ENCODE results near the gene CST7. TPM values are rescaled to one million over a fixed set of nuclear protein-coding genes. Genes with fewer than 3 reads are reported as not detected.
A peak's percentile ranks its signal among the peaks of the same experiment; 100 is the strongest.

The CST7 gene
- total RNA-seq, 4 donors from 2014 or later: 2.5 to 6.1 (median 4.1) TPM

DNA sequence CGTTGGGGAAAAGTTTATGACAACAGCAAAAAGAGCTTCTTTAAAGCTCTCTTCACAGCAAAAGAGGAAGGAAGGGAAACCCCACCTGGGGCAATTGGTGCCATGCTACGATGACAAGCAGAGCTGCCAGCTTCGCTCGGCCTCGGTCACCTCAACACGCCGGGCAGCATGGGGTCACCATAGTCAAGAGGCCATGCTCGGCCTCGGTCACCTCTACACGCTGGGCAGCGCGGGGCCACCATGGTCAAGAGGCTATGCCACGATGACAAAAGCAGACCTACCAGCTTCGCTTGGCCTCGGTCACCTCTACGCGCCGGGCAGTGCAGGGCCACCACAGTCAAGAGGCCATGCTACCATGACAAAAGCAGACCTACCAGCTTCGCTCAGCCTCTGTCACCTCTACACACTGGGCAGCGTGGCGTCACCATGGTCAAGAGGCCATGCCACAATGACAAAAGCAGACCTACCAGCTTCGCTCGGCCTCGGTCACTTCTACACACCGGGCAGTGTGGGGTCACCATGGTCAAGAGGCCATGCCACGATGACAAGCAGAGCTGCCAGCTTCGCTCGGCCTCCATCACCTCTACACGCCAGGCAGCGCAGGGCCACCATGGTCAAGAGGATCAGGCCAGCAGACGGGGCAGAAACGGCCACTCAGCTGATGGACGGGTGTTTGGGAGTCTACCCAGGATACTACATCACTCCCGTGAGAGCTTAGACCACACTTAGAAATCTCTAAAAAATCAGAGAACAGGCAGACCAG lies 31.4 kb downstream of the CST7 start:
- Histone ChIP-seq H3K4me3 (no peak overlapping the region), H3K27me3 (no peaks in the 10 kb centered on the region), H3K9me3 (peaks cover 0 to 4% (median 3%) of the 10 kb centered on the region in 3 donors), H3K36me3 (peaks cover 0 to 80% (median 5%) of the 10 kb centered on the region in 3 donors), H3K4me1 (peaks cover 0 to 6% (median 3%) of the 10 kb centered on the region in 3 donors), H3K27ac (no peak overlapping the region)
- no peak for DNase-seq
- no peak for TF ChIP-seq POLR2A (IDR thresholded peaks at IDR 0.05)
- TF ChIP-seq CTCF (IDR thresholded peaks at IDR 0.05): no peak
- intact Hi-C loops (cut with DNase I): no loop called here
- WGBS, 2 donors: 91% methylated on average over 19 to 22 of the region's 34 CpGs

DNA sequence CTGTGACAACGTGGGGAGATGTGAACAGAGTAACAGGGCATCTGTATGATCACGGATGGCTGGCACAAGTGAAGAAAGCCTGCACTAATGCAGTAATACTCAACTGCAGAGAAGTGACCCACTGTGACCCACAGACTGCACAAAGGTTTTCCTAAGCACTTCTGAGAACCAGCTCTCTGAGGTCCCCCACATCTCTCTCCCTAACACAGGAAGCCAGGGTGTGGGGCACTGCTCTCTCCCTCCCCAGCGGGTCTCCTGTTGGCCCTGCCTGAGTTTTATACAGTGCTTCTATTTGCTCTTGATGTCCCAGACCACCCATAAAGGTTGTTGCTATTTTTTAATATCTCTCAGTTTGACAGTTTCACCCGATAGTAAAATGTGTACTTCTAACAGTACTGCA lies 32.2 kb downstream of the CST7 start:
- Histone ChIP-seq H3K9me3 (peaks cover 0 to 4% (median 0%) of the 10 kb centered on the region in 3 donors), H3K4me1 (peaks cover 0 to 7% (median 6%) of the 10 kb centered on the region in 3 donors), H3K27ac (peak overlapping the region in 1 of 4 donors; percentile 29), H3K4me3 (no peak overlapping the region), H3K36me3 (peaks cover 0 to 71% (median 5%) of the 10 kb centered on the region in 3 donors), H3K27me3 (no peaks in the 10 kb centered on the region)
- intact Hi-C loops (cut with DNase I): no loop called here
- TF ChIP-seq CTCF (IDR thresholded peaks at IDR 0.05): no peak
- no peak for TF ChIP-seq POLR2A (IDR thresholded peaks at IDR 0.05)
- no peak for DNase-seq
- 67 to 75% methylated on average over 4 of the region's 4 CpGs for WGBS, 2 donors

- H3K36me3 ChIP-seq: peaks cover 0 to 66% (median 5%) of the 10 kb centered on the region in 3 donors
- DNase-seq: no peak
- no peak overlapping the region for H3K4me3 ChIP-seq
- 60 to 100% methylated on average over 1 to 3 of the region's 3 CpGs for WGBS, 2 donors
- TF ChIP-seq POLR2A (IDR thresholded peaks at IDR 0.05) (no peak), CTCF (IDR thresholded peaks at IDR 0.05) (no peak)
- H3K27ac ChIP-seq: peak overlapping the region in 1 of 4 donors; percentile 40
- no peaks in the 10 kb centered on the region for H3K27me3 ChIP-seq
- peaks cover 0 to 7% (median 6%) of the 10 kb centered on the region in 3 donors for H3K4me1 ChIP-seq
- intact Hi-C loops (cut with DNase I): no loop called here
- peaks cover 0 to 4% (median 0%) of the 10 kb centered on the region in 3 donors for H3K9me3 ChIP-seq
Observed at GRCh38 chr20:24981790-24982189, 32.7 kb downstream of the CST7 start.

DNA sequence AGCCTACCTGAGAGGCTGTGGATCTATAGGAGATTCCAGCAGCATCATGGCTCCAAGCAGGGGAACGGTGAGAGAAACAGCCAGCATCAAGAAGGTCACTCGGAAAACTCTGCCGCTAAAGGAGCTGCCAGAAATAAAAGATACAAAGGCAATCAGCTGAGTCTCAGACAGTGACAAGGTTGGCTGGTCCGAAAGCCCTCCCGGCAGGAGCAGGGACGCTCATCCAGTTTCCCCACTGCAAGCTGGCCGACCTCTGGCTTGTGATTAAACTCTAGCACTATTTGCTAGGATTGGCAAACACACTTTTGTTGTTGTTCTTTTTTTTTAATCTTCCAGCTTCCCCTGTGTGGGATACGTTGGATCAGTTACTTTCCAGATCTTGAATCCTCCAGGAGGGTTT lies 34.8 kb downstream of the CST7 start:
- Histone ChIP-seq H3K27me3 (no peaks in the 10 kb centered on the region), H3K4me1 (peaks cover 0 to 6% (median 4%) of the 10 kb centered on the region in 3 donors), H3K36me3 (peaks cover 0 to 45% (median 5%) of the 10 kb centered on the region in 3 donors), H3K9me3 (peaks cover 0 to 4% (median 0%) of the 10 kb centered on the region in 3 donors), H3K27ac (no peak overlapping the region), H3K4me3 (no peak overlapping the region)
- no peak for TF ChIP-seq CTCF (IDR thresholded peaks at IDR 0.05)
- no peak for TF ChIP-seq POLR2A (IDR thresholded peaks at IDR 0.05)
- DNase-seq: no peak
- intact Hi-C loops (cut with DNase I): no loop called here
- 86 to 93% methylated on average over 5 to 7 of the region's 8 CpGs for WGBS, 2 donors

- intact Hi-C loops (cut with DNase I): no loop called here
- Histone ChIP-seq H3K36me3 (peaks cover 0 to 33% (median 5%) of the 10 kb centered on the region in 3 donors), H3K4me1 (peaks cover 0 to 6% (median 4%) of the 10 kb centered on the region in 3 donors), H3K27ac (no peak overlapping the region), H3K4me3 (no peak overlapping the region), H3K27me3 (no peaks in the 10 kb centered on the region), H3K9me3 (peaks cover 0 to 4% (median 0%) of the 10 kb centered on the region in 3 donors)
- DNase-seq: no peak
- 56 to 59% methylated on average over 3 of the region's 3 CpGs for WGBS, 2 donors
- TF ChIP-seq CTCF (IDR thresholded peaks at IDR 0.05): no peak
- TF ChIP-seq POLR2A (IDR thresholded peaks at IDR 0.05): no peak
Observed at GRCh38 chr20:24984961-24985640, 36.0 kb downstream of the CST7 start.

Measured in esophagus squamous epithelium (tissue), 5 donors.